Measurements from ENCODE around the gene ZNF76. TPM values are rescaled to one million over a fixed set of nuclear protein-coding genes. Genes with fewer than 3 reads are reported as not detected.

The ZNF76 gene
- total and polyA plus RNA-seq, 9 of the 15 experiments (the other 6 are each of a cell fraction or from before 2014, with no cell fraction given): 1.2 to 17.8 (median 10.7) TPM

DNA sequence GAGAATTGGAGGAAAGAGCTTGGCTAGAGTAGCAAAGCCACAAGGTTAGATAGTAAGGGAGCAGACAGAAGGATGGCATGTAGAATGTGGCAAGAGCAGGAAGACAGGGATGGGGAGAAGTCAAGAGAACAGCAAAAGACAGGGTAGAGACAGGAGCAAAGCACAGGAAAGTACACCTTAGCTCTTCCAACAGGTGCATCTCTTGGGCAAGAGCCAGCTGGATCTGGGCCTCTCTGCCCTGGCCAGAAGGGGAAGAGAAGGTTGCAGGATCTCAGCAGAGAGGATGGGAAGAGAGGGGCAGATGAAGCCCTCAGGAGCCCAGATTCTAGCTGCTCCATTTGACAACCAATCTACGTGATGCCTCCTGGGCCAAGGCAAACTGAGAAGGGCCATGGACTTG lies 29.0 kb upstream of the ZNF76 start:
- no peaks in the 10 kb centered on the region; the same call in 1 of the 2 replicates for H4K20me1 ChIP-seq (replicated peaks; ENCODE audit: control insufficient read depth, insufficient read depth, low read length)
- ChIA-PET POLR2A (interaction anchor here (0.6 to 4.3 kb wide), 9 partner anchors 9 to 1033 kb away, joined by 3 to 26 read pairs (median 4); partner anchors contain the start of gene ZNF76), CTCF (ENCODE audit: low intra/inter-chr PET ratio) (no interaction called here)
- no TSS peak for BruUV-seq (replicated peaks)
- no peaks in the 10 kb centered on the region for H3K36me3 ChIP-seq (ENCODE audit: control insufficient read depth, insufficient read depth, low read length)
- ATAC-seq: no peak
- H2AFZ ChIP-seq (ENCODE audit: low read depth, low read length): no peak overlapping the region
- no peak overlapping the region for H3K4me2 ChIP-seq (ENCODE audit: insufficient read depth, low read length)
- no peaks in the 10 kb centered on the region; a peak in 2 of 5 replicates for H3K27me3 ChIP-seq (ENCODE audit: control insufficient read depth in 2 of 2, insufficient read depth in 2 of 2, low read length in 2 of 2)
- H3K4me1 ChIP-seq (replicated peaks in 1 of 2; ENCODE audit: control insufficient read depth in 2 of 2, insufficient read depth in 2 of 2, low read length in 2 of 2): no peaks in the 10 kb centered on the region
- H3K27ac ChIP-seq (ENCODE audit: extremely low read depth, low read depth, low read length): no peak overlapping the region
- H3K79me2 ChIP-seq (ENCODE audit: control insufficient read depth, insufficient read depth, low read length): no peaks in the 10 kb centered on the region
- H3K9me3 ChIP-seq (replicated peaks; ENCODE audit: control insufficient read depth, insufficient read depth, low read depth, low read length): no peaks in the 10 kb centered on the region; the same call in 1 of the 2 replicates
- H3K9me1 ChIP-seq (ENCODE audit: control insufficient read depth, insufficient read depth, low read length): no peaks in the 10 kb centered on the region
- intact Hi-C loops (cut with micrococcal nuclease): no loop called here
- no peak overlapping the region for H3K9ac ChIP-seq (ENCODE audit: insufficient read depth in 1 of 2, low read depth in 2 of 2, low read length in 2 of 2)
- no peak for FAIRE-seq
- TF ChIP-seq ZNF263 (CRISPR knock-in tag; IDR thresholded peaks at IDR 0.05; ENCODE audit: borderline replicate concordance): no peak
- TF ChIP-seq NELFE (IDR thresholded peaks at IDR 0.05; ENCODE audit: insufficient read depth, insufficient read length): no peak
- TF ChIP-seq ZNF778 (CRISPR knock-in tag; IDR thresholded peaks at IDR 0.05): no peak
- TF ChIP-seq, protein P1, sequence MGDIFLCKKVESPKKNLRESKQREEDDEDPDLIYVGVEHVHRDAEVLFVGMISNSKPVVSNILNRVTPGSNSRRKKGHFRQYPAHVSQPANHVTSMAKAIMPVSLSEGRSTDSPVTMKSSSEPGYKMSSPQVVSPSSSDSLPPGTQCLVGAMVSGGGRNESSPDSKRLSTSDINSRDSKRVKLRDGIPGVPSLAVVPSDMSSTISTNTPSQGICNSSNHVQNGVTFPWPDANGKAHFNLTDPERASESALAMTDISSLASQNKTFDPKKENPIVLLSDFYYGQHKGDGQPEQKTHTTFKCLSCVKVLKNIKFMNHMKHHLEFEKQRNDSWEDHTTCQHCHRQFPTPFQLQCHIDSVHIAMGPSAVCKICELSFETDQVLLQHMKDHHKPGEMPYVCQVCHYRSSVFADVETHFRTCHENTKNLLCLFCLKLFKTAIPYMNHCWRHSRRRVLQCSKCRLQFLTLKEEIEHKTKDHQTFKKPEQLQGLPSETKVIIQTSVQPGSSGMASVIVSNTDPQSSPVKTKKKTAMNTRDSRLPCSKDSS (IDR thresholded peaks at IDR 0.05; ENCODE audit: low read depth, partially characterized antibody): no peak
- no peak for TF ChIP-seq CCNT2 (IDR thresholded peaks at IDR 0.05; ENCODE audit: borderline replicate concordance, extremely low read depth, insufficient read length, low read depth, low read length)
- TF ChIP-seq, protein P2, sequence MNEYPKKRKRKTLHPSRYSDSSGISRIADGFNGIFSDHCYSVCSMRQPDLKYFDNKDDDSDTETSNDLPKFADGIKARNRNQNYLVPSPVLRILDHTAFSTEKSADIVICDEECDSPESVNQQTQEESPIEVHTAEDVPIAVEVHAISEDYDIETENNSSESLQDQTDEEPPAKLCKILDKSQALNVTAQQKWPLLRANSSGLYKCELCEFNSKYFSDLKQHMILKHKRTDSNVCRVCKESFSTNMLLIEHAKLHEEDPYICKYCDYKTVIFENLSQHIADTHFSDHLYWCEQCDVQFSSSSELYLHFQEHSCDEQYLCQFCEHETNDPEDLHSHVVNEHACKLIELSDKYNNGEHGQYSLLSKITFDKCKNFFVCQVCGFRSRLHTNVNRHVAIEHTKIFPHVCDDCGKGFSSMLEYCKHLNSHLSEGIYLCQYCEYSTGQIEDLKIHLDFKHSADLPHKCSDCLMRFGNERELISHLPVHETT (CRISPR knock-in tag; conservative IDR thresholded peaks at IDR 0.05 in 1 of 2, IDR thresholded peaks at IDR 0.05 in 1 of 2): no peak
- TF ChIP-seq KAT2B (IDR thresholded peaks at IDR 0.05; ENCODE audit: low read depth, low read length): no peak
- TF ChIP-seq MIER1 (IDR thresholded peaks at IDR 0.05; ENCODE audit: low read depth): no peak
- TF ChIP-seq, protein P3, sequence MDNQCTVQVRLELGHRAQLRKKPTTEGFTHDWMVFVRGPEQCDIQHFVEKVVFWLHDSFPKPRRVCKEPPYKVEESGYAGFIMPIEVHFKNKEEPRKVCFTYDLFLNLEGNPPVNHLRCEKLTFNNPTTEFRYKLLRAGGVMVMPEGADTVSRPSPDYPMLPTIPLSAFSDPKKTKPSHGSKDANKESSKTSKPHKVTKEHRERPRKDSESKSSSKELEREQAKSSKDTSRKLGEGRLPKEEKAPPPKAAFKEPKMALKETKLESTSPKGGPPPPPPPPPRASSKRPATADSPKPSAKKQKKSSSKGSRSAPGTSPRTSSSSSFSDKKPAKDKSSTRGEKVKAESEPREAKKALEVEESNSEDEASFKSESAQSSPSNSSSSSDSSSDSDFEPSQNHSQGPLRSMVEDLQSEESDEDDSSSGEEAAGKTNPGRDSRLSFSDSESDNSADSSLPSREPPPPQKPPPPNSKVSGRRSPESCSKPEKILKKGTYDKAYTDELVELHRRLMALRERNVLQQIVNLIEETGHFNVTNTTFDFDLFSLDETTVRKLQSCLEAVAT (IDR thresholded peaks at IDR 0.05): no peak
- no peak for TF ChIP-seq NRF1 (conservative IDR thresholded peaks at IDR 0.05 in 1 of 2, IDR thresholded peaks at IDR 0.05 in 1 of 2)
- no peak for TF ChIP-seq ZNF830 (CRISPR knock-in tag; IDR thresholded peaks at IDR 0.05)
- TF ChIP-seq FUS (optimal IDR thresholded peaks at IDR 0.05; ENCODE audit: low read depth, low read length): no peak
- TF ChIP-seq STAT5B (CRISPR knock-in tag; IDR thresholded peaks at IDR 0.05): no peak
- TF ChIP-seq HNRNPUL1 (IDR thresholded peaks at IDR 0.05; ENCODE audit: low read length): no peak
- TF ChIP-seq DDX20 (tag; IDR thresholded peaks at IDR 0.05; ENCODE audit: low read depth): no peak
- no peak for TF ChIP-seq ZNF175 (CRISPR knock-in tag; IDR thresholded peaks at IDR 0.05; ENCODE audit: low read depth)
- TF ChIP-seq, protein P4, sequence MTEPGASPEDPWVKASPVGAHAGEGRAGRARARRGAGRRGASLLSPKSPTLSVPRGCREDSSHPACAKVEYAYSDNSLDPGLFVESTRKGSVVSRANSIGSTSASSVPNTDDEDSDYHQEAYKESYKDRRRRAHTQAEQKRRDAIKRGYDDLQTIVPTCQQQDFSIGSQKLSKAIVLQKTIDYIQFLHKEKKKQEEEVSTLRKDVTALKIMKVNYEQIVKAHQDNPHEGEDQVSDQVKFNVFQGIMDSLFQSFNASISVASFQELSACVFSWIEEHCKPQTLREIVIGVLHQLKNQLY (CRISPR knock-in tag; conservative IDR thresholded peaks at IDR 0.05): no peak
- in situ Hi-C loops (cut with MboI): no loop called here
- no peak for DNase-seq (ENCODE audit: extremely low read depth in 1 of 4, low spot score in 3 of 4)
- no peak overlapping the region for H3K4me3 ChIP-seq
- WGBS (ENCODE audit: insufficient coverage, low coverage, missing lambda C conversion rate): 47% methylated on average over 1 of the region's 1 CpG

All from K562 (cell line).